Testis (tissue), 2 donors: ENCODE results near the gene TEKTIP1.

Experiments used
- CTCF ChIP-seq, 3 experiments: fragments of 450-650 bp in 2 of 3; fragments of 200-600 bp in 1 of 3; sonication (generic) in 1 of 3; IDR thresholded peaks; one replicate each; pipeline ENCODE4 v1.5.1; 2016 to 2019; ENCODE audit warnings: antibody characterized with exemption in 3 of 3, mild to moderate bottlenecking in 2 of 3, moderate library complexity in 1 of 3
- POLR2A ChIP-seq: fragments of 450-650 bp; IDR thresholded peaks from one replicate; pipeline ENCODE4 v1.6.1; 2017; ENCODE audit warnings: antibody characterized with exemption, mild to moderate bottlenecking, moderate library complexity

DNA sequence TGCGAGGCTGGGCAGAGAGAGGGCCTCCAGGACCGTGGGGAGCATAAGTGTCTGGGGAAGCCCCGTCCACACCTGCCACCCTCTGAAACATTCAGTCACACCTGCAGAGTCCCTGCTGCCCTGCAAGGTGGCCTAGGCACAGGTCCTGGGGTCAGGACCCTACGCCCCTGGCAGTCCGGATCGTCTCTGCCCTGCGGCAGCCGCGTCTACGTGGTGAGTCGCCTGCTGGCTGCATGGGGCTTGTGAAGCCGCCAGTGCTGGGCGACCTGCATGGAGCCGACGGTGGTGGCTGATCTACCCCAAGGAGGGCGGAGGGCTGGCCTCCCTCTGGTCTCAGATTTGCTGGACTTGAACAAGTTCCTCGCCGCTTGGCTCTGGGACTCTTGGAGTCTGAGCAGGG lies 19.8 kb upstream of the TEKTIP1 start:
- TF ChIP-seq CTCF (IDR thresholded peaks at IDR 0.05), result no peak
- TF ChIP-seq POLR2A, result no peak
